K562 (cell line): ENCODE measurements around the gene FCHSD1. TPM values are rescaled to one million over a fixed set of nuclear protein-coding genes. Genes with fewer than 3 reads are reported as not detected.

Experiments
- ATAC-seq: fragments of 200-7000 bp; cut with Tn5 transposase; 3 replicates; pipeline ENCODE4 v1.9.1; 2020; ENCODE audit warnings: moderate library complexity
- BruUV-seq: library from RNA; stranded (reverse); fragments of 400-500 nt; replicated peaks from 2 replicates; lab custom pipeline; 2021; lab: Mats Ljungman, UMichigan
- CTCF ChIA-PET: fragments of 300-600 bp; formaldehyde crosslinking; extraction: SDS; loops from one replicate; lab custom pipeline; 2021; ENCODE audit warnings: low intra/inter-chr PET ratio; lab: Yijun Ruan, JAX
- POLR2A ChIA-PET: fragments of 300-600, 350-650 bp; sonication (Branson Sonifier 250); formaldehyde crosslinking; extraction: SDS; loops from one replicate; lab custom pipeline; 2021; ENCODE audit warnings: antibody characterized with exemption, inconsistent platforms; lab: Yijun Ruan, JAX
- DNase-seq, 4 experiments: peaks; one replicate each; pipeline versions ENCODE4 v3.0.0 to v3.0.0-alpha.2; 2011 to 2018; ENCODE audit warnings: low spot score in 3 of 4, mixed read lengths in 3 of 4; ENCODE audit errors: extremely low read depth in 1 of 4
- FAIRE-seq: peaks from 2 replicates; lab custom pipeline; 2011; peaks lifted over from hg19 to GRCh38; lab: Jason Lieb, UNC
- H2AFZ ChIP-seq: 2 replicates; pipeline ENCODE4 v1.6.0; 2011; ENCODE audit warnings: low read depth, low read length, control low read depth, inconsistent platforms
- H3K27ac ChIP-seq: fragments of 200-600 bp; 3 replicates; pipeline ENCODE4 v1.8.0; 2011; ENCODE audit warnings: low read depth, mild to moderate bottlenecking, control low read depth, inconsistent platforms, low read length, moderate library complexity, mixed read lengths; ENCODE audit errors: extremely low read depth
- H3K27me3 ChIP-seq, 2 experiments: fragments of 300-600 bp in 1 of 2; 2 replicates in 1 of 2; 3 replicates in 1 of 2; pipeline versions ENCODE4 v1.6.0 to v1.8.0; 2011; ENCODE audit warnings: inconsistent platforms in 2 of 2, low read length in 2 of 2, mild to moderate bottlenecking in 1 of 2, mixed read lengths in 1 of 2, moderate library complexity in 1 of 2; ENCODE audit not compliant: control insufficient read depth in 2 of 2, insufficient read depth in 2 of 2
- H3K36me3 ChIP-seq: fragments of 300-600 bp; 3 replicates; pipeline ENCODE4 v1.8.0; 2011; ENCODE audit warnings: mild to moderate bottlenecking, low read length, inconsistent platforms; ENCODE audit not compliant: control insufficient read depth, insufficient read depth
- H3K4me1 ChIP-seq, 2 experiments: fragments of 200-600 bp in 1 of 2; replicated peaks in 1 of 2; 2 replicates in 1 of 2; 3 replicates in 1 of 2; pipeline versions ENCODE4 v1.5.1 to v1.8.0; 2011; ENCODE audit warnings: inconsistent platforms in 2 of 2, low read length in 2 of 2, mild to moderate bottlenecking in 1 of 2, mixed read lengths in 1 of 2, moderate library complexity in 1 of 2; ENCODE audit not compliant: control insufficient read depth in 2 of 2, insufficient read depth in 2 of 2
- H3K4me2 ChIP-seq: 2 replicates; pipeline ENCODE4 v1.6.1; 2011; ENCODE audit warnings: low read length, control low read depth, inconsistent platforms, mixed read lengths; ENCODE audit not compliant: insufficient read depth
- H3K4me3 ChIP-seq: fragments of 200-600 bp; sonication (generic), shearing (Covaris generic); 2 replicates; pipeline ENCODE4 v1.5.1; 2016; ENCODE audit warnings: control low read depth, inconsistent platforms
- H3K79me2 ChIP-seq: fragments of 200-600 bp; 3 replicates; pipeline ENCODE4 v1.8.0; 2011; ENCODE audit warnings: low read length, inconsistent platforms; ENCODE audit not compliant: control insufficient read depth, insufficient read depth
- H3K9ac ChIP-seq, 2 experiments: 2 replicates each; pipeline versions ENCODE4 v1.6.0 to v1.6.1; 2011; ENCODE audit warnings: low read depth in 2 of 2, low read length in 2 of 2, control low read depth in 1 of 2, inconsistent platforms in 1 of 2, mild to moderate bottlenecking in 1 of 2, mixed read lengths in 1 of 2; ENCODE audit not compliant: insufficient read depth in 1 of 2
- H3K9me1 ChIP-seq: one replicate; pipeline ENCODE4 v1.6.0; 2011; ENCODE audit warnings: inconsistent platforms, mild to moderate bottlenecking, low read length, moderate library complexity; ENCODE audit not compliant: control insufficient read depth, insufficient read depth
- H3K9me3 ChIP-seq: replicated peaks from 2 replicates; pipeline ENCODE4 v1.5.1; 2011; ENCODE audit warnings: low read depth, low read length, inconsistent platforms; ENCODE audit not compliant: control insufficient read depth, insufficient read depth
- H4K20me1 ChIP-seq: replicated peaks from 2 replicates; pipeline ENCODE4 v1.6.1; 2011; ENCODE audit warnings: low read length, inconsistent platforms, mixed read lengths; ENCODE audit not compliant: control insufficient read depth, insufficient read depth
- HDAC3 ChIP-seq: fragments of 450-650 bp; IDR thresholded peaks from 2 replicates; pipeline ENCODE4 v1.6.1; 2018; ENCODE audit warnings: borderline replicate concordance, mild to moderate bottlenecking, moderate library complexity; ENCODE audit not compliant: partially characterized antibody
- KAT8 ChIP-seq: fragments of 450-650 bp; IDR thresholded peaks from 2 replicates; pipeline ENCODE4 v1.6.1; 2016; ENCODE audit warnings: low read depth, mild to moderate bottlenecking
- NR2C2 ChIP-seq, 2 experiments: fragments of 200-800 bp in 1 of 2; sonication (Bioruptor generic) in 1 of 2; sonication (generic) in 1 of 2; formaldehyde crosslinking in 1 of 2; IDR thresholded peaks; 2 replicates each; pipeline versions ENCODE4 v1.6.1 to v1.8.0; 2016 to 2022; ENCODE audit warnings: mild to moderate bottlenecking in 1 of 2, missing compliant biosample characterization in 1 of 2, missing genetic modification characterization in 1 of 2, missing genetic modification reagents in 1 of 2
- SUPT5H ChIP-seq: fragments of 450-650 bp; IDR thresholded peaks from 2 replicates; pipeline ENCODE4 v1.6.1; 2016
- TEAD2 ChIP-seq: fragments of 450-650 bp; IDR thresholded peaks from 2 replicates; pipeline ENCODE4 v1.6.1; 2016; ENCODE audit warnings: missing genetic modification characterization, control low read depth, missing compliant biosample characterization
- ZNF785 ChIP-seq: fragments of 250-450 bp; sonication (Bioruptor Pico); IDR thresholded peaks from 2 replicates; pipeline ENCODE4 v1.4.0; 2020; ENCODE audit warnings: mild to moderate bottlenecking
- WGBS: fragments of 100-300 bp; shearing (Covaris generic); methylation state at CpG from one replicate; pipeline ENCODE4 v1.1.6; 2016; ENCODE audit warnings: low coverage, mixed read lengths; ENCODE audit not compliant: insufficient coverage; ENCODE audit errors: missing lambda C conversion rate; 5-methylcytosine and 5-hydroxymethylcytosine counted together
- in situ Hi-C: fragments of 300-500 bp; cut with MboI; formaldehyde crosslinking; loops from 4 replicates; pipeline ENCODE4 v1.15.0; 2018; ENCODE audit warnings: inconsistent platforms, mixed read lengths
- intact Hi-C: fragments of 100-400 bp; cut with micrococcal nuclease; formaldehyde crosslinking; loops from 2 replicates; pipeline ENCODE4 v1.14.2; 2022
- polyA plus RNA-seq, 8 experiments: library from polyadenylated mRNA; depleted of rRNA in 4 of 8; stranded (reverse) in 5 of 8; unstranded in 3 of 8; fragments of >200 nt; fragmentation: Nextera tagmentation in 2 of 8; fragmentation: Illumina TruSeq in 1 of 8; extraction: Ambion mirVana in 2 of 8; extraction: Trizol in 1 of 8; gene quantifications; 2 replicates each; pipeline versions ENCODE4 v1.2.1 to v1.2.3, GENCODE V29; 2011 to 2014; ENCODE audit warnings: inconsistent platforms in 1 of 8, missing spikeins in 1 of 8
- total RNA-seq, 7 experiments: library from RNA; depleted of rRNA in 6 of 7; stranded (reverse); fragments of >200 nt in 6 of 7; fragmentation: Illumina TruSeq in 2 of 7; extraction: Trizol in 2 of 7; gene quantifications; 2 replicates each; pipeline versions ENCODE4 v1.2.1 to v1.2.3, GENCODE V29; 2011 to 2021; ENCODE audit warnings: low replicate concordance in 1 of 7
- TF ChIP-seq, protein P1 (sequence below): IDR thresholded peaks from 2 replicates; pipeline ENCODE4 v1.6.1; 2011; ENCODE audit not compliant: insufficient read length; ENCODE audit errors: extremely low read depth
- TF ChIP-seq, protein P2 (sequence below): fragments of 450-650 bp; IDR thresholded peaks from 2 replicates; pipeline ENCODE4 v1.6.1; 2018; ENCODE audit warnings: mild to moderate bottlenecking, low read depth; ENCODE audit not compliant: partially characterized antibody

Gene FCHSD1
- total and polyA plus RNA-seq, 9 of the 15 experiments (the other 6 are each of a cell fraction or from before 2014, with no cell fraction given), result 0.35 to 37.5 (median 13.6) TPM

DNA sequence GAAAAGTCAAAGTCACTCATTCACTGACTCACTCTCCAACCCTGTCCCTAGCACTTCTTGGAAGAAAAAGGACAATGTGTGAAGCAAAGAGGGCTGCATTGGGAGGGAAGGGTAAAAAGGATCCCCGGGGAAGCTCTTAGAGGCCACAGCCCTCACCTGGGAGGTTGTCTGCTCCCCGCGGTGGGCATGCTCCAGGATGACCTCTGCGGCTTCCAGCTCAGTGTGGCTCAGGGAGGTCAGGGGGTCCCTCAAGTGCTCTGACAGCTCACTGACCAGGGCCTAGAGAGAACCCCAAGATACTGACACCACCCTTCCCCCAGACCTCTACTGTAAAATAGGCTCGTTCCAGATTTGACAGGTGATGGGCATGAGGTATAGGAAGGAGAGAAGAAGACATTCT, 4.0 kb downstream of the FCHSD1 start:
- H3K36me3 ChIP-seq, result peaks cover 33% of the 10 kb centered on the region; the same call in 2 of the 3 replicates
- H3K27me3 ChIP-seq, result no peaks in the 10 kb centered on the region
- 0 out of 4 replicates have a peak overlapping the region, but pooled peaks of 1 of the 2 experiments have one; percentile 4 for H3K9ac ChIP-seq
- no peak overlapping the region for H3K4me3 ChIP-seq
- ATAC-seq, result no peak
- peaks cover 9 to 30% of the 10 kb centered on the region in 2 experiments for H3K4me1 ChIP-seq
- H3K9me3 ChIP-seq, result no peaks in the 10 kb centered on the region
- ChIA-PET POLR2A (interaction anchor here (1.7 kb wide), 1 partner anchor 10 kb away, joined by 12 read pairs; the partner anchor contains the start of genes HDAC3 and RELL2), CTCF (no interaction called here)
- H3K79me2 ChIP-seq, result peaks cover 3% of the 10 kb centered on the region; the same call in 1 of the 3 replicates
- no peak for DNase-seq
- no peak for TF ChIP-seq SUPT5H
- TF ChIP-seq TEAD2 (tag), result no peak
- TF ChIP-seq, protein P1, sequence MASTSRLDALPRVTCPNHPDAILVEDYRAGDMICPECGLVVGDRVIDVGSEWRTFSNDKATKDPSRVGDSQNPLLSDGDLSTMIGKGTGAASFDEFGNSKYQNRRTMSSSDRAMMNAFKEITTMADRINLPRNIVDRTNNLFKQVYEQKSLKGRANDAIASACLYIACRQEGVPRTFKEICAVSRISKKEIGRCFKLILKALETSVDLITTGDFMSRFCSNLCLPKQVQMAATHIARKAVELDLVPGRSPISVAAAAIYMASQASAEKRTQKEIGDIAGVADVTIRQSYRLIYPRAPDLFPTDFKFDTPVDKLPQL, result no peak
- no peak overlapping the region for H3K4me2 ChIP-seq
- no peaks in the 10 kb centered on the region for H4K20me1 ChIP-seq
- intact Hi-C loops, result no loop called here
- H3K27ac ChIP-seq, result no peak overlapping the region
- in situ Hi-C loops, result no loop called here
- BruUV-seq, result no TSS peak
- H2AFZ ChIP-seq, result no peak overlapping the region
- peaks cover 4% of the 10 kb centered on the region for H3K9me1 ChIP-seq
- WGBS, result 66% methylated on average over 4 of the region's 5 CpGs
- no peak for FAIRE-seq

DNA sequence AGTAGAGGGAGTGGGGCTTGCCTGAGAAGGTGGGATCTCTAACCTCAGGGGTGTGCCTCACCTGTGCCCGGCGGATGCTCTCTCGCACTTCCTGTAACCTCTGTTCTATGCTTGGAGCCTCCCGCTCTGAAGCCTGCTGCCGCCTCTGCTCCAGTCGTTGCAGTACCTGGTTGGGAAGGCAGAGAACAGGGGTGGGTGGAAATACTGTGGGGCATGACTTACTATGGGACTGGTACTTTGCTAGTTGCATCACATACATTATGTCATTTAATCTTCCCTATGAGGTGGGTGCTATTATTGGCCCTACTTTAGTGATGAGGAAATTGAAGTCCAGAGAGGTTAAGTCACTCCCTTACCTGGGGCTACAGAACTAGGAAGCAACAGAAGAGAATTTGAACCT, 5.2 kb downstream of the FCHSD1 start:
- intact Hi-C loops (no loop called here), in situ Hi-C loops (no loop called here)
- Histone ChIP-seq H3K9me1 (peaks cover 4% of the 10 kb centered on the region), H3K4me2 (no peak overlapping the region), H4K20me1 (0 out of 2 replicates have a peak, but pooled peaks cover 4% of the 10 kb centered on the region), H3K9me3 (no peaks in the 10 kb centered on the region), H3K36me3 (peaks cover 38% of the 10 kb centered on the region; the same call in 2 of the 3 replicates), H3K27me3 (no peaks in the 10 kb centered on the region), H3K9ac (0 out of 4 replicates have a peak overlapping the region, but pooled peaks of 1 of the 2 experiments have one; percentile 22), H3K79me2 (peaks cover 3% of the 10 kb centered on the region; the same call in 1 of the 3 replicates), H3K4me1 (peaks cover 12 to 26% of the 10 kb centered on the region in 2 experiments), H2AFZ (no peak overlapping the region), H3K4me3 (no peak overlapping the region)
- DNase-seq (no peak), FAIRE-seq (no peak), ATAC-seq (no peak)
- ChIA-PET POLR2A (interaction anchor here (0.6 to 1.7 kb wide), 4 partner anchors 9 to 210 kb away, joined by 3 to 12 read pairs (median 4); partner anchors contain the start of genes HDAC3 and RELL2), CTCF (no interaction called here)
- WGBS, result 80% methylated on average over 6 of the region's 6 CpGs
- TF ChIP-seq KAT8 (no peak), ZNF785 (CRISPR knock-in tag) (no peak), NR2C2 (CRISPR knock-in tag; IDR thresholded peaks at IDR 0.05) (no peak), NR2C2 (tag; IDR thresholded peaks at IDR 0.05) (no peak), HDAC3 (no peak)
- TF ChIP-seq, protein P2, sequence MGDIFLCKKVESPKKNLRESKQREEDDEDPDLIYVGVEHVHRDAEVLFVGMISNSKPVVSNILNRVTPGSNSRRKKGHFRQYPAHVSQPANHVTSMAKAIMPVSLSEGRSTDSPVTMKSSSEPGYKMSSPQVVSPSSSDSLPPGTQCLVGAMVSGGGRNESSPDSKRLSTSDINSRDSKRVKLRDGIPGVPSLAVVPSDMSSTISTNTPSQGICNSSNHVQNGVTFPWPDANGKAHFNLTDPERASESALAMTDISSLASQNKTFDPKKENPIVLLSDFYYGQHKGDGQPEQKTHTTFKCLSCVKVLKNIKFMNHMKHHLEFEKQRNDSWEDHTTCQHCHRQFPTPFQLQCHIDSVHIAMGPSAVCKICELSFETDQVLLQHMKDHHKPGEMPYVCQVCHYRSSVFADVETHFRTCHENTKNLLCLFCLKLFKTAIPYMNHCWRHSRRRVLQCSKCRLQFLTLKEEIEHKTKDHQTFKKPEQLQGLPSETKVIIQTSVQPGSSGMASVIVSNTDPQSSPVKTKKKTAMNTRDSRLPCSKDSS, result no peak
- TF ChIP-seq, all 486 proteins: peak for 0
- BruUV-seq, result no TSS peak
- H3K27ac ChIP-seq, result no peak overlapping the region
